GM23248 (cell line): ENCODE data around the gene CACNA1C.

Source experiments
- EZH2 ChIP-seq: fragments of 200-600 bp; sonication (generic); IDR thresholded peaks from 2 replicates; pipeline ENCODE4 v1.6.1; 2018; ENCODE audit warnings: antibody characterized with exemption, mild to moderate bottlenecking; ENCODE audit not compliant: insufficient read depth, poor library complexity, severe bottlenecking
- EZH2phosphoT487 ChIP-seq: fragments of 200-600 bp; sonication (generic); IDR thresholded peaks from 2 replicates; pipeline ENCODE4 v1.6.1; 2018; ENCODE audit warnings: antibody characterized with exemption, moderate library complexity, mild to moderate bottlenecking, low read depth; ENCODE audit not compliant: insufficient read depth

DNA sequence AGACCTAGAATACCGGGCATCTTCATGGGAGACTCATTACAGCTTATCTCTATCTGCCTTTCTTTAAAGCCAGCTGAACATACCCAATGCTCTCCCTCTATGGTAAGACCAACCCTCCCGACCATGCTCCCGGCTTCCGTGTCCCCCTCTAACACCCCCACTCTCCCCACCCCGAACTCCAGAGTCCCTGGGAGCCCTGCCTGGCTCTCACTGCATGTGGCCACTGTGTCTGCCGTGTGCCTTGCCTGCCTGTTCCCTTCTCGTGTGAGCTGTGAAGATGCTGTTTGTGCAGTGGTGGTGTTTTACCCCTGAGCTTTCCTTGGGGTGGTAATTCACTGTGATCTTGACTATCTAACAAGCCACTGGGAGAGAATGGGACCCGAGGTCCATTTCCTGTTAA lies 595.6 kb downstream of the CACNA1C start:
- TF ChIP-seq EZH2 (no peak), EZH2phosphoT487 (no peak)
